Measurements from ENCODE around the gene TMC8. TPM values are rescaled to one million over a fixed set of nuclear protein-coding genes. Genes with fewer than 3 reads are reported as not detected.
"Not testable (repeated sequence)": the region's sequence is repeated elsewhere in the genome, so short reads cannot be mapped to it uniquely, and the experiment has no call there.

Gene TMC8
- total RNA-seq, result 100 to 1,000 TPM; 126 to 250 TPM

GRCh38 chr17:78130437-78131101, at the start of gene TMC8:
TSS of gene TMC8 (plus strand) at chr17:78130771. CDS start at chr17:78131589, 818 bp downstream.
- Mint-ChIP-seq H3K4me3 (peak within 1 kb of the TSS; percentile 99), H3K27ac (peak within 1 kb of the TSS; percentile 74), H3K27me3 (no peaks in the 10 kb centered on the region), H3K4me1 (peaks cover 22% of the 10 kb centered on the region), H3K36me3 (ENCODE audit: low read depth) (peaks cover 81% of the 10 kb centered on the region), H3K9me3 (no peaks in the 10 kb centered on the region)
- peak; percentile 46 for ATAC-seq (replicated peaks)

- Mint-ChIP-seq H3K9me3 (no peaks in the 10 kb centered on the region), H3K36me3 (ENCODE audit: low read depth) (peaks cover 89% of the 10 kb centered on the region), H3K27me3 (no peaks in the 10 kb centered on the region), H3K4me3 (no peak overlapping the region), H3K4me1 (no peaks in the 10 kb centered on the region), H3K27ac (no peak overlapping the region)
- no peak for ATAC-seq (replicated peaks)
These were observed 49.0 kb upstream of the TMC8 start for GRCh38 chr17:78081551-78081950.

- H3K27ac Mint-ChIP-seq; H3K4me1 Mint-ChIP-seq; ATAC-seq (replicated peaks); H3K4me3 Mint-ChIP-seq; H3K27me3 Mint-ChIP-seq; H3K9me3 Mint-ChIP-seq: not testable (repeated sequence)
- H3K36me3 Mint-ChIP-seq (ENCODE audit: low read depth), result peaks cover 89% of the 10 kb centered on the region
These were observed 48.2 kb upstream of the TMC8 start for GRCh38 chr17:78082355-78082872.

GRCh38 chr17:78082988-78083387, 47.6 kb upstream of the TMC8 start:
- H3K27ac Mint-ChIP-seq, result no peak overlapping the region
- peaks cover 89% of the 10 kb centered on the region for H3K36me3 Mint-ChIP-seq (ENCODE audit: low read depth)
- no peaks in the 10 kb centered on the region for H3K4me1 Mint-ChIP-seq
- no peak overlapping the region for H3K4me3 Mint-ChIP-seq
- H3K27me3 Mint-ChIP-seq, result no peaks in the 10 kb centered on the region
- no peaks in the 10 kb centered on the region for H3K9me3 Mint-ChIP-seq
- ATAC-seq (replicated peaks), result no peak

GRCh38 chr17:78086740-78087139, 43.8 kb upstream of the TMC8 start:
- Mint-ChIP-seq H3K9me3 (no peaks in the 10 kb centered on the region), H3K36me3 (ENCODE audit: low read depth) (peaks cover 89% of the 10 kb centered on the region), H3K4me1 (no peaks in the 10 kb centered on the region), H3K4me3 (no peak overlapping the region), H3K27ac (no peak overlapping the region), H3K27me3 (no peaks in the 10 kb centered on the region)
- ATAC-seq (replicated peaks), result no peak

GRCh38 chr17:78088529-78088928, 42.0 kb upstream of the TMC8 start:
- no peak overlapping the region for H3K4me3 Mint-ChIP-seq
- no peak overlapping the region for H3K27ac Mint-ChIP-seq
- H3K27me3 Mint-ChIP-seq, result no peaks in the 10 kb centered on the region
- ATAC-seq (replicated peaks), result no peak
- H3K9me3 Mint-ChIP-seq, result no peaks in the 10 kb centered on the region
- H3K4me1 Mint-ChIP-seq, result no peaks in the 10 kb centered on the region
- peaks cover 90% of the 10 kb centered on the region for H3K36me3 Mint-ChIP-seq (ENCODE audit: low read depth)

- ATAC-seq (replicated peaks), result no peak
- Mint-ChIP-seq H3K4me1 (no peaks in the 10 kb centered on the region), H3K4me3 (no peak overlapping the region), H3K36me3 (ENCODE audit: low read depth) (peaks cover 96% of the 10 kb centered on the region), H3K9me3 (no peaks in the 10 kb centered on the region), H3K27me3 (no peaks in the 10 kb centered on the region), H3K27ac (peak overlapping the region; percentile 67)
These were observed 40.8 kb upstream of the TMC8 start for GRCh38 chr17:78089576-78090281.

- H3K4me3 Mint-ChIP-seq, result no peak overlapping the region
- H3K9me3 Mint-ChIP-seq, result no peaks in the 10 kb centered on the region
- ATAC-seq (replicated peaks), result no peak
- no peaks in the 10 kb centered on the region for H3K27me3 Mint-ChIP-seq
- H3K27ac Mint-ChIP-seq, result no peak overlapping the region
- no peaks in the 10 kb centered on the region for H3K4me1 Mint-ChIP-seq
- H3K36me3 Mint-ChIP-seq (ENCODE audit: low read depth), result peaks cover 96% of the 10 kb centered on the region
These were observed 37.7 kb upstream of the TMC8 start for GRCh38 chr17:78092794-78093324.

- Mint-ChIP-seq H3K36me3 (ENCODE audit: low read depth) (peaks cover 98% of the 10 kb centered on the region), H3K27me3 (no peaks in the 10 kb centered on the region), H3K4me3 (no peak overlapping the region), H3K27ac (no peak overlapping the region), H3K9me3 (no peaks in the 10 kb centered on the region), H3K4me1 (no peaks in the 10 kb centered on the region)
- ATAC-seq (replicated peaks), result no peak
These were observed 35.5 kb upstream of the TMC8 start for GRCh38 chr17:78095035-78095434.

- H3K9me3 Mint-ChIP-seq, result no peaks in the 10 kb centered on the region
- no peak overlapping the region for H3K4me3 Mint-ChIP-seq
- no peak for ATAC-seq (replicated peaks)
- no peaks in the 10 kb centered on the region for H3K4me1 Mint-ChIP-seq
- H3K27ac Mint-ChIP-seq, result peak overlapping the region; percentile 17
- H3K36me3 Mint-ChIP-seq (ENCODE audit: low read depth), result peaks cover 95% of the 10 kb centered on the region
- H3K27me3 Mint-ChIP-seq, result no peaks in the 10 kb centered on the region
These were observed 34.5 kb upstream of the TMC8 start for GRCh38 chr17:78096093-78096492.

- ATAC-seq (replicated peaks), result no peak
- peaks cover 75% of the 10 kb centered on the region for H3K36me3 Mint-ChIP-seq (ENCODE audit: low read depth)
These were observed 29.5 kb upstream of the TMC8 start for GRCh38 chr17:78101112-78101511.

GRCh38 chr17:78101542-78101941, 29.0 kb upstream of the TMC8 start:
- H3K36me3 Mint-ChIP-seq (ENCODE audit: low read depth), result peaks cover 70% of the 10 kb centered on the region
- no peaks in the 10 kb centered on the region for H3K27me3 Mint-ChIP-seq
- no peaks in the 10 kb centered on the region for H3K4me1 Mint-ChIP-seq
- H3K4me3 Mint-ChIP-seq, result no peak overlapping the region
- no peak for ATAC-seq (replicated peaks)
- peak overlapping the region; percentile 64 for H3K27ac Mint-ChIP-seq
- H3K9me3 Mint-ChIP-seq, result no peaks in the 10 kb centered on the region

More at GRCh38 chr17:78101112-78101511, 29.5 kb upstream of the TMC8 start:
- Mint-ChIP-seq H3K4me3 (no peak overlapping the region), H3K9me3 (no peaks in the 10 kb centered on the region), H3K27me3 (no peaks in the 10 kb centered on the region), H3K27ac (peak overlapping the region; percentile 64), H3K4me1 (no peaks in the 10 kb centered on the region)

- no peak for ATAC-seq (replicated peaks)
- Mint-ChIP-seq H3K4me3 (no peak overlapping the region), H3K36me3 (ENCODE audit: low read depth) (peaks cover 68% of the 10 kb centered on the region), H3K27me3 (no peaks in the 10 kb centered on the region), H3K4me1 (peaks cover 11% of the 10 kb centered on the region), H3K9me3 (no peaks in the 10 kb centered on the region), H3K27ac (no peak overlapping the region)
These were observed 27.3 kb upstream of the TMC8 start for GRCh38 chr17:78103311-78103710.

- Mint-ChIP-seq H3K4me1 (peaks cover 11% of the 10 kb centered on the region), H3K27ac (no peak overlapping the region), H3K36me3 (ENCODE audit: low read depth) (peaks cover 68% of the 10 kb centered on the region), H3K27me3 (no peaks in the 10 kb centered on the region), H3K4me3 (no peak overlapping the region), H3K9me3 (no peaks in the 10 kb centered on the region)
- ATAC-seq (replicated peaks), result no peak
These were observed 26.0 kb upstream of the TMC8 start for GRCh38 chr17:78104540-78104941.

- Mint-ChIP-seq H3K36me3 (ENCODE audit: low read depth) (peaks cover 68% of the 10 kb centered on the region), H3K4me1 (peaks cover 11% of the 10 kb centered on the region), H3K9me3 (no peaks in the 10 kb centered on the region), H3K4me3 (no peak overlapping the region), H3K27me3 (no peaks in the 10 kb centered on the region), H3K27ac (no peak overlapping the region)
- no peak for ATAC-seq (replicated peaks)
These were observed 25.5 kb upstream of the TMC8 start for GRCh38 chr17:78105101-78105500.
